Trophoblast cell (in vitro differentiated cells and primary cell): Measurements from ENCODE around the gene MYOC.
A peak's percentile ranks its signal among the peaks of the same experiment; 100 is the strongest.
"Not testable (repeated sequence)": the region's sequence is repeated elsewhere in the genome, so short reads cannot be mapped to it uniquely, and the experiment has no call there.

Source experiments
- DNase-seq, 2 donors: peaks; one replicate each; pipeline ENCODE4 v3.0.0-alpha.2; 2016
- H2AFZ ChIP-seq: 2 replicates; pipeline ENCODE4 v1.6.1; 2013; ENCODE audit warnings: low read length, moderate library complexity, mild to moderate bottlenecking; ENCODE audit not compliant: insufficient read depth, poor library complexity
- H2AK5ac ChIP-seq: 2 replicates; pipeline ENCODE4 v1.6.1; 2013; ENCODE audit warnings: mild to moderate bottlenecking, low read length
- H2BK120ac ChIP-seq: 2 replicates; pipeline ENCODE4 v1.6.1; 2013; ENCODE audit warnings: low read length, mild to moderate bottlenecking, moderate library complexity; ENCODE audit not compliant: insufficient read depth, poor library complexity
- H2BK12ac ChIP-seq: 2 replicates; pipeline ENCODE4 v1.6.1; 2013; ENCODE audit warnings: mild to moderate bottlenecking, low read length, moderate library complexity
- H2BK5ac ChIP-seq: 2 replicates; pipeline ENCODE4 v1.6.1; 2013; ENCODE audit warnings: low read length, low read depth, moderate library complexity, mild to moderate bottlenecking; ENCODE audit not compliant: poor library complexity
- H3K14ac ChIP-seq: 2 replicates; pipeline ENCODE4 v1.6.1; 2013; ENCODE audit warnings: mild to moderate bottlenecking, low read length
- H3K18ac ChIP-seq: 2 replicates; pipeline ENCODE4 v1.6.1; 2013; ENCODE audit warnings: mild to moderate bottlenecking, low read length
- H3K23ac ChIP-seq: 2 replicates; pipeline ENCODE4 v1.6.1; 2013; ENCODE audit warnings: low read length
- H3K27ac ChIP-seq: 2 replicates; pipeline ENCODE4 v1.5.1; 2013; ENCODE audit warnings: low read depth, mild to moderate bottlenecking, inconsistent platforms, low read length, moderate library complexity
- H3K27me3 ChIP-seq: 2 replicates; pipeline ENCODE4 v1.6.1; 2013; ENCODE audit warnings: inconsistent platforms, mild to moderate bottlenecking, low read length, moderate library complexity; ENCODE audit not compliant: insufficient read depth
- H3K36me3 ChIP-seq, 2 experiments: 1 replicate in 1 of 2; 2 replicates in 1 of 2; pipeline ENCODE4 v1.6.1; 2013; ENCODE audit warnings: low read length in 2 of 2, mild to moderate bottlenecking in 2 of 2, moderate library complexity in 1 of 2; ENCODE audit not compliant: insufficient read depth in 2 of 2, control insufficient read depth in 1 of 2
- H3K4ac ChIP-seq: 2 replicates; pipeline ENCODE4 v1.6.1; 2013; ENCODE audit warnings: low read depth, mild to moderate bottlenecking, low read length, moderate library complexity
- H3K4me1 ChIP-seq, 2 experiments: 1 replicate in 1 of 2; 2 replicates in 1 of 2; pipeline ENCODE4 v1.6.1; 2013; ENCODE audit warnings: low read length in 2 of 2, mild to moderate bottlenecking in 2 of 2, moderate library complexity in 1 of 2; ENCODE audit not compliant: insufficient read depth in 2 of 2, control insufficient read depth in 1 of 2
- H3K4me2 ChIP-seq: 2 replicates; pipeline ENCODE4 v1.6.1; 2013; ENCODE audit warnings: inconsistent platforms, mild to moderate bottlenecking, low read length, moderate library complexity
- H3K4me3 ChIP-seq: 2 replicates; pipeline ENCODE4 v1.5.1; 2013; ENCODE audit warnings: mild to moderate bottlenecking, low read depth, low read length, inconsistent platforms
- H3K79me1 ChIP-seq: one replicate; pipeline ENCODE4 v1.6.1; 2013; ENCODE audit warnings: low read length
- H3K79me2 ChIP-seq: 2 replicates; pipeline ENCODE4 v1.6.1; 2013; ENCODE audit warnings: low read length, mild to moderate bottlenecking; ENCODE audit not compliant: control insufficient read depth, insufficient read depth, poor library complexity
- H3K9ac ChIP-seq: 2 replicates; pipeline ENCODE4 v1.6.1; 2013; ENCODE audit warnings: mild to moderate bottlenecking, low read length
- H3K9me3 ChIP-seq: 2 replicates; pipeline ENCODE4 v1.6.1; 2013; ENCODE audit warnings: low read depth, mild to moderate bottlenecking, control low read depth, inconsistent platforms, low read length; ENCODE audit not compliant: insufficient read depth
- H4K12ac ChIP-seq: 2 replicates; pipeline ENCODE4 v1.6.1; 2013; ENCODE audit warnings: low read depth, mild to moderate bottlenecking, low read length, moderate library complexity
- H4K8ac ChIP-seq: 2 replicates; pipeline ENCODE4 v1.6.1; 2013; ENCODE audit warnings: low read depth, mild to moderate bottlenecking, low read length, moderate library complexity
- H4K91ac ChIP-seq: one replicate; pipeline ENCODE4 v1.6.1; 2013; ENCODE audit warnings: low read depth, mild to moderate bottlenecking, low read length, moderate library complexity
- WGBS: extraction: QIAGEN DNeasy Blood & Tissue Kit; methylation state at CpG from one replicate; pipeline ENCODE4 v1.1.7; 2013; ENCODE audit warnings: missing lambda C conversion rate; ENCODE audit not compliant: insufficient read length, insufficient coverage; ENCODE audit errors: extremely low coverage; 5-methylcytosine and 5-hydroxymethylcytosine counted together

MYOC gene

GRCh38 chr1:171615122-171615906, 37.2 kb downstream of the MYOC start:
- not testable (repeated sequence) for H3K9me3 ChIP-seq, H3K14ac ChIP-seq, H3K9ac ChIP-seq, H3K79me1 ChIP-seq, H4K91ac ChIP-seq, H3K27me3 ChIP-seq, H2BK5ac ChIP-seq, H2BK12ac ChIP-seq, H3K27ac ChIP-seq, DNase-seq, H2AFZ ChIP-seq, H3K4me3 ChIP-seq, H3K4ac ChIP-seq, H3K23ac ChIP-seq, H4K12ac ChIP-seq, H2AK5ac ChIP-seq, H2BK120ac ChIP-seq, H3K36me3 ChIP-seq, H3K18ac ChIP-seq, H3K79me2 ChIP-seq, H3K4me1 ChIP-seq, H4K8ac ChIP-seq, H3K4me2 ChIP-seq
- WGBS = no CpG with 5 or more reads among the region's 14 CpGs

GRCh38 chr1:171613282-171613681, 39.2 kb downstream of the MYOC start:
- no peak overlapping the region for H2BK12ac ChIP-seq
- no peak overlapping the region for H2BK5ac ChIP-seq
- no peak overlapping the region for H3K23ac ChIP-seq
- H3K4ac ChIP-seq = no peak overlapping the region
- no peak overlapping the region for H2AFZ ChIP-seq
- H2AK5ac ChIP-seq = no peak overlapping the region
- WGBS = no CpG with 5 or more reads among the region's 1 CpG
- no peak overlapping the region for H3K27ac ChIP-seq
- H2BK120ac ChIP-seq = no peak overlapping the region
- no peaks in the 10 kb centered on the region for H3K79me2 ChIP-seq
- H3K36me3 ChIP-seq = no peaks in the 10 kb centered on the region
- no peak overlapping the region for H3K18ac ChIP-seq
- no peak overlapping the region for H4K8ac ChIP-seq
- H3K27me3 ChIP-seq = no peaks in the 10 kb centered on the region
- H4K91ac ChIP-seq = no peak overlapping the region
- no peaks in the 10 kb centered on the region for H3K4me1 ChIP-seq
- no peak overlapping the region for H3K4me2 ChIP-seq
- no peak overlapping the region for H3K4me3 ChIP-seq
- no peaks in the 10 kb centered on the region for H3K9me3 ChIP-seq
- no peak for DNase-seq
- no peaks in the 10 kb centered on the region for H3K79me1 ChIP-seq
- H4K12ac ChIP-seq = no peak overlapping the region
- no peak overlapping the region for H3K14ac ChIP-seq
- H3K9ac ChIP-seq = no peak overlapping the region

- Histone ChIP-seq H3K18ac (no peak overlapping the region), H2BK120ac (no peak overlapping the region), H3K36me3 (no peaks in the 10 kb centered on the region), H2AFZ (no peak overlapping the region), H3K27me3 (no peaks in the 10 kb centered on the region), H2AK5ac (no peak overlapping the region), H2BK12ac (no peak overlapping the region), H3K9me3 (no peaks in the 10 kb centered on the region), H3K27ac (no peak overlapping the region), H3K23ac (no peak overlapping the region), H3K14ac (no peak overlapping the region), H3K4me3 (no peak overlapping the region), H4K91ac (no peak overlapping the region), H4K8ac (no peak overlapping the region), H3K4ac (no peak overlapping the region), H3K79me1 (no peaks in the 10 kb centered on the region), H3K9ac (no peak overlapping the region), H3K79me2 (no peaks in the 10 kb centered on the region), H3K4me2 (no peak overlapping the region), H3K4me1 (no peaks in the 10 kb centered on the region), H2BK5ac (no peak overlapping the region), H4K12ac (no peak overlapping the region)
- no CpG with 5 or more reads among the region's 2 CpGs for WGBS
- no peak for DNase-seq
Observed at GRCh38 chr1:171611306-171611705, 41.2 kb downstream of the MYOC start.

DNA sequence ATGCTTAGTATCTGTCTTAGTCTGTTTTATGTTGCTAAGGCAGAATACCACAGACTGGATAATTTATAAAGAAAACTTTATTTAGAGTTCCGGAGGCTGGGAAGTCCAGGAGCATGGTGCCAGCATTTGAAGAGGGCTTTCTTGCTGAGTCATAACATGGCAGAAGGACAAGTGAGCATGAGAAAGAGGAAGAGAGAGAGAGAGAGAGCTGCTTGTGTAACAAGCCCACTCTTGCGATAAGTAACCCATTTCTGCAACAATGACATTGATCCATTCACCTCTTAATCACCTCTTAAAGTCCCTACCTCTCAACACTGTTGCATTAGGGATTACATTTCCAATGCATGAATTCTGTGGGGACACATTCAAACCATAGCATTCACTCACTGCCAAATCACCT, 42.1 kb downstream of the MYOC start:
- Histone ChIP-seq H3K36me3 (no peaks in the 10 kb centered on the region), H3K27ac (no peak overlapping the region), H3K4ac (no peak overlapping the region), H4K91ac (no peak overlapping the region), H2BK120ac (no peak overlapping the region), H3K23ac (no peak overlapping the region), H2BK5ac (no peak overlapping the region), H3K18ac (no peak overlapping the region), H3K27me3 (no peaks in the 10 kb centered on the region), H3K9me3 (no peaks in the 10 kb centered on the region), H2AK5ac (no peak overlapping the region), H3K4me3 (no peak overlapping the region), H3K4me2 (no peak overlapping the region), H4K8ac (no peak overlapping the region), H4K12ac (no peak overlapping the region), H3K4me1 (no peaks in the 10 kb centered on the region), H2BK12ac (no peak overlapping the region), H3K9ac (no peak overlapping the region), H2AFZ (no peak overlapping the region), H3K14ac (no peak overlapping the region), H3K79me2 (no peaks in the 10 kb centered on the region), H3K79me1 (no peaks in the 10 kb centered on the region)
- no CpG with 5 or more reads among the region's 2 CpGs for WGBS
- DNase-seq = peak in 1 of 2 donors; percentile 28
